Erythroblast (primary cell): ENCODE data around the gene CLBA1.

Source experiments
- DNase-seq, 2 experiments: peaks; one replicate each; lab custom pipeline; 2025; lab: John Stamatoyannopoulos, UW
- GATA1 ChIP-seq: IDR thresholded peaks from 2 replicates; pipeline ENCODE4 v1.6.1; 2011; ENCODE audit warnings: low read depth, mild to moderate bottlenecking, control low read depth, low read length, moderate library complexity
- POLR2A ChIP-seq: IDR thresholded peaks from 2 replicates; pipeline ENCODE4 v1.6.1; 2011; ENCODE audit warnings: mild to moderate bottlenecking, low read length

Gene CLBA1

DNA sequence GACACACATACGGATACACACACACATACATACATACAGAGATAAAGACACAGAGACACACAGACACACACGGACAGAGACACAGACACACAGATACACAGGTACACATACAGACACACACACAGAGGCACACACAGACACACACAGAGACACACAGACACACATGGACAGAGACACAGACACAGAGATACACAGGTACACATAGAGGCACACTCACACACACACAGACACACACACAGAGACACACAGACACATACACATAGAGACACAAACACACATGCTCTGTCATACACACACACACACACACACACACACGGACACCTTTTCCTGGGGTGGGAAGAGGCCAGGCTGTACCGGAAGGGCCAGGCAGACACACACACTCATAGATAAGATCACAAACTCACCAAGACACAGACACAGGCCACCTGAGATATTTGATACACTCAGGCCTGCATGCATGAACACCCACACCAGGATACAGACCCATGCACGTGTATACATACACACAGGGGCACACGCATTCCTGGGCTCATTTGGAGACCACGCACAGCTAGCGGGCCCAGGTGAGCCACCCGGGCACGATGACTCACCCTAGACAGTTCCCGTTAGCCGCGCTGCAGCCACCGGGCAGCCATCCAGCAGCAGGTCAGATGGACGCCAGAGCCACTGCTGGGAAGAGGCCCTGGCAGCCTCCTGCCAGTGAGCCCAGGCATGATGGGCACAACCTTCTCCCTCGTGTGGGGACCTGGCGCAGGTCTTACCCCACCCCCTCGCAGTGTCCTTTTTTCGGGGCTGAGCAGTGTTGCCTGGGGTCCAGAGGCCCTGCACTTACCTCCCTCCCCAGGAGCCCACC is 5.6 kb upstream of the CLBA1 start:
- DNase-seq = no peak
- TF ChIP-seq POLR2A (no peak), GATA1 (no peak)

DNA sequence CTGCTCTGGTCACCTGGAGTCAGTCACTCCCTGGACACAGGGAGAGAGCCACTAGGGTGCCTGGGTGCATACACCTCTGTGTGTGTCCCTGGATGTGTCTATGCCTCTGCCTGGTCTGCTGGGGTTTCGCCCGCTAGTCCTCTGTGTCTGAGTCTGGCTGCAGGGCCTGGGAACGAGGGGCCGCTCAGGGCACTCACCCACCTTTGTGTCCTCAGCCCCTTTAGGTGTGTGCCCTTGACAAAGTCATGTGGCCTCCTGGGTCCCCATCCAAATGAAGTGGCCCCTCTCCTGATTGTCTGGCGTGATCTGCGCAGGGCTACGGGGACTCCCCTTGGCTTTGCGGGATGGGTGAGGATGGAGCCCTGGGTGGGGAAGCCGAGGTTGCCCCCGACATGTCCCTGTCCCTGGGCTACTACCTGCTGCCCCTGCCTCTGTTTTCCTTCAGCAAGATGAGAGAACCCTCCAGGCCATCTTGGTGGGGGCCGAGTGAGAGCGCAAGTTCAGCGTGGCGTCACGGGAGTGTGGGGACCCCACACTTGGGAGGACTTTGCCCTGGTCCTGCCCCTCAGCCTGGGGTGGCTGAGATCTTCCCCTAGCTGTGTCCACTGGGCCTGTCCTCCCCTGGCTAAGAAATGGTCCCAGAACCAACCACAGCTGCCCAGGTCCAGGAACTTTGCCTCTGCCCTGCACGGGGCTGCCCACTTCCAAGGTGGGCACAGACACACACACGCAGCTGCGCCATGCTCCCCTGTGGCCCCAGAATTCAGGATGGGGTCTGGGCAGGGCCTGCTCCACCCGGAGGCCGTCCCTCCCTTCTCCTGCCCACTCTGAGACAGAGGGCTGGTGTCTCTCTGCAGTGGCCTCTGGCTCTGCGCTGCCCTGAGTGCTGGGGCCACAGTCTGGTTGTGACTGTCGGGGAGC is 4.7 kb upstream of the CLBA1 start:
- no peak for DNase-seq
- TF ChIP-seq GATA1 = no peak
- no peak for TF ChIP-seq POLR2A

- DNase-seq = no peak
- TF ChIP-seq GATA1 = no peak
- TF ChIP-seq POLR2A = no peak
Observed at GRCh38 chr14:104981699-104982541, 3.7 kb upstream of the CLBA1 start.

DNA sequence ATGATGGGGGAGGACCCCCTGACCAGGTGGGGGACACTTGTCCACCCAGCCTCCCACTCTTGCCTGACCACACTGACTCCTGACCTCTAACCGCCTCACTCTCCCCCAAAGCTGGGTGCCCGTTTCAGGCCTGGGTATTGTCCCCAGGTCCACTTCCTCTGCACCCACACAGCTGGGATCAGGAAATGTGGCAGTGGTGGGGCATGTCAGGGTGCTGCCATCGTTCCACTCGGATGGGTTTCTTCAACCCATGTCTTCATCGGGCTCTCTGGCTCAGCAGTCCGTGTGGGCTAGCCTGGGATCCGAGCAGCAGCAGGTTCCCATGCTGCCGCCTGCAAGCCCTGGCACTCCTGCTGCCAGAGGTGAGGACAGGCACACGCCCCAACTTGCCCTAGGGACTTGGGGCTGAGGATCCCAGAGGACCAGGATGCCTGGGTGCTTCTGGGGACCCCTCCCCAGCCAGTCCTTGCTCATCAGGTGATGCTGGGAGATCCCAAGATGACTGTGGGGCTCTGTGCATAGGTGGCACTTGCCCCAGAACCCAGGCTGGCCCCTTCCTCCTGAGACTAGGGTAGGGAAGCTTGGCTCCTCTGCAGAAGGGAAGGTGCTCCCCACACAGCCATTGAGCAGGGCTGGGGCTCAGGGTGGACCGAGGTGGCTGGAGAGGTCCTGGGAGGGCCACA is 2.9 kb upstream of the CLBA1 start:
- no peak for DNase-seq
- no peak for TF ChIP-seq GATA1
- TF ChIP-seq POLR2A = no peak

- DNase-seq = no peak
- TF ChIP-seq POLR2A = no peak
- no peak for TF ChIP-seq GATA1
Observed at GRCh38 chr14:104983231-104983721, 2.3 kb upstream of the CLBA1 start.

DNA sequence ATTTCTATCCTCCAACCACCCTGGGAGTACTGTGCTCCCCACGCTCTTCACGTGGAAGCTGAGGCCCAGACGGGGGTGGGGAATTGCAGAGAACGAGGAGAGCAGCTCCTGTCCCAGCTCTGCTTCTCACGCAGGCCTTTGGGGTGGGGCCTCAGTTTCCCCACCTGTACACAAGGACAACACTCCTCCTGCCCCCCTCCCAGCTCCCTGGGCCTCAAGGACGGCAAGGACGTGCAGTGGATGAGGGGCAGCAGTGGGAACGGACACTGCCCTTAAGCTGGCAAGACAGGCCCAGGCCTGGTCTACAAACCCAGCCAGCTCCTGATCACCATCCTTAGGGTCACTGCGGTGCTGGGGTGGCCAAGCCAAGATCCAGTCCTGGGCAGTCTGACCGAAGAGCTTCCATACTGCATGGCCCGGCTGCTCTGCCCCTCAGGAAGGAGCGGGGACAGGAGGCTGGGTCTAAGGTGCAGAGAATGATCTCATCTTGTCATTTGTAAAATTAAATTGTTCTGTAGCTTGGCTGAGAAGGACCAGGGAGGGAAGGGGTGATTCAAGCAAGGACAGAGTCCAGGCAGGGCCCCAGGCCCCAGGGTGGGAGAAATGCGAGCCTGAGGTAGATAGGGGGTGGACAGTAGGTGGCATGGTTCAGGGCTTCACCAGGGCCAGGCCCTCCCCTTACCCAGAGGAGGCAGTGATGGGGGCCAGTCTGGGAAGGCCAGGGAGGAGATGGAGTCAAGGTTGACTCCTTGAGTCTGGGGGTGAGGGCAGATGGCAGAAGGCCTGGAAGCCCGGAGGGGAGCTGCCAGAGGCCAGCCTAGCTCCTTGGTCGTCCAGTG is 1.3 kb upstream of the CLBA1 start:
- DNase-seq = no peak
- no peak for TF ChIP-seq GATA1
- TF ChIP-seq POLR2A = no peak

DNA sequence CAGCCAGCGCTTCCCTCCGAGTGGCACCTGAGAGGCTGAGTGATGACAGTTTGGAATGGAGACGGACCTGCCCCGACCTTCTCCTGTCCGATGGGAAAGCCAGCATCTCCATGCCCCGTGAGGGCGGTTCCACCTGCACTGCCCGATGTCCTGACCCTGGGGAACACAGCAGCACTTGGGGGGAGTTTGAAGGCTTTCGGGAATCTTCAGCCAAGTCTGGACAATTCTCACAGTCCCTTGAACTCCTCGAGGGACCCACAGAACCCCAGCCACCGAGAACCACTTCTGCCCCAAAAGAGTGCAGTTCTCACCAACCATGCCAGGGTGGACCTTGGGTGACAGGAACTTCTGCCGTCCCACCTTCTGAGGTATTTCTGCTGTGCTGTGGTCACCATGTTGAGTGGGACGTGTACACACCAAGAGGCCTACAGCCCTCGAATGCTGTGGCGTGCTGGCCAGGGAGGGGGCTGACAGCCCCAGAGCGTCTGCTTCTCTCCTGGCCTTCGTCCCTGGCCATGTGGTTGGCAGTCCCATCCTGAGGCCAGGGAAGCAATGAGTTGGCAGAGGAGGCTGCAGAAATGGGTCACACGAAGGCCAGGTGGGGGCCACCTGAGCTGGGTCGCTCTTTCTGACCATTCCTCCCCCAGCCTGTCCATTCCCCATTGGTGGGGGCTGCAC is 1.0 kb downstream of the CLBA1 start:
- TF ChIP-seq GATA1 (no peak), POLR2A (no peak)
- DNase-seq = no peak

DNA sequence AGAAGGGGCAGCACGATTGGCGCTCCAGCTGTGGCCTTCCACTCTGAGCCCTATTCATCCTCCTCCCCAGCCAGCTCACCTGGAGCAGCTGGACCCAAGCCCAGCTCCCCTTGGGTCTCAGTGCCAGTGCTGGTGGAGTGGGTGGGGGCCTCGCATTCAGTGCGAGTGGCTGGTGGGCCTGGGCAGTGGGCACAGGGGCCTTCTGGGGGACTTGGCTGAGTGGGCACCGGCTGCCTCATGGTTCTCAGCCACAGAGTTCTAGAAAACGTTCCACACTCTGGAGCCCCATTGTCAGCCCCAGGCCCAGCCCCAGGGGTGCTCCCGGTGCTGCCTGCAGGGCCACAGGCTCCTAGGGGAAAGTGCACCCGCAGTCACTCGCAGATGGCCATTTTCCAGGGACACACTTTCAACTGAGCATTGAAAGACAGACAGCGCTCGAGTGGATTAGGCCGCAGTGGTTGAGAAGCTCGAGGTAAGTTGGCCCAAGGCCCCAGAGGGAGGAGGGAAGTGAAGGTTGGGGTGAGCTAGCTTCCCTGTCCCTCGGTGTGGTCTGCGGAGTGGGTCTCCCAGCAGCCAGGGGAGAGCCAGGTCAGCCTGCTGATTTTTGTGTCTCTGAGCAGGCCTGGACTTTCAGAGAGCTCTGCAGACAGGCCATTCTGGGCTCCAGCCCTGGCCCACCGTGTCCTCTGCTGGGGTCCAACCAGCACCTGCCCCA is 3.8 kb downstream of the CLBA1 start:
- DNase-seq = no peak
- no peak for TF ChIP-seq GATA1

DNA sequence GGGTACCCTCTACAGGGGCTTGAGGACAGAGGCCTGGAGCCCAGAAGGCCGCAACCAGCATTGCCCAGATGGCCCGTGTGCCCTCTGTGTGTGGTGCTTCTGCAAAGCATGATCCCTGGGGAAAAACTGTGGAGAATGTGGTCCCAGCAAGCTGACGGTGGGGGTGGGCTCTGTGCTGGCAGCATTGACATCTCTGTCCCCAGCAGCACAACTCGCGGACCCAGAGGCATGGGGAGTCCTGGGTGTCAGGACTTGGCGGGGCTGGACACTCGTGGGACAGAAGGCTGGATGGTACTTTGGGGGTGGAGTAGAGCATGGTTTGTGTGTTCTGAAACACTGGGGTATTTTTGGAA is 4.3 kb downstream of the CLBA1 start:
- no peak for TF ChIP-seq POLR2A
- no peak for TF ChIP-seq GATA1

DNA sequence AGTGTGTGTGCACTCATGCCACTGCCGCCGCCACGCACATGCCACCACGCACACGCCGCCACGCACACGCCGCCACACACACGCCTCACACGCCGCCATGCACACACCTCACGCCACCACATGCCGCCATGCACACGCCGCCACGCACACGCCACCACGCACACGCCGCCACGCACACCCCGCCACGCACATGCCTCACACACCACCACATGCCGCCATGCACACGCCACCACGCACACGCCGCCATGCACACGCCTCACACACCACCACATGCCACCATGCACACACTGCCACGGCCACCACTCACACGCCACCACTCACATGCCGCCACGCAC is 6.3 kb downstream of the CLBA1 start:
- TF ChIP-seq POLR2A = no peak
- no peak for TF ChIP-seq GATA1
- peak; percentile 25 to 27 for DNase-seq

More for the DNA sequence above, 4.3 kb downstream of the CLBA1 start:
- DNase-seq = no peak

GRCh38 chr14:104992501-104992900 is 6.9 kb downstream of the CLBA1 start:
- no peak for DNase-seq
- TF ChIP-seq GATA1 = no peak
- no peak for TF ChIP-seq POLR2A

GRCh38 chr14:104993306-104993705 is 7.7 kb downstream of the CLBA1 start:
- no peak for DNase-seq
- TF ChIP-seq POLR2A (no peak), GATA1 (no peak)
